HG02678 (cell line): Measurements from ENCODE around the gene CDC14A.
"Not testable (repeated sequence)": the region's sequence is repeated elsewhere in the genome, so short reads cannot be mapped to it uniquely, and the experiment has no call there.

ENCODE experiments used
- ATAC-seq: cut with Tn5 transposase; IDR thresholded peaks from one replicate; pipeline ENCODE4 v1.9.1; 2021; ENCODE audit warnings: mild to moderate bottlenecking, moderate library complexity; ENCODE audit not compliant: unreplicated experiment

The CDC14A gene

DNA sequence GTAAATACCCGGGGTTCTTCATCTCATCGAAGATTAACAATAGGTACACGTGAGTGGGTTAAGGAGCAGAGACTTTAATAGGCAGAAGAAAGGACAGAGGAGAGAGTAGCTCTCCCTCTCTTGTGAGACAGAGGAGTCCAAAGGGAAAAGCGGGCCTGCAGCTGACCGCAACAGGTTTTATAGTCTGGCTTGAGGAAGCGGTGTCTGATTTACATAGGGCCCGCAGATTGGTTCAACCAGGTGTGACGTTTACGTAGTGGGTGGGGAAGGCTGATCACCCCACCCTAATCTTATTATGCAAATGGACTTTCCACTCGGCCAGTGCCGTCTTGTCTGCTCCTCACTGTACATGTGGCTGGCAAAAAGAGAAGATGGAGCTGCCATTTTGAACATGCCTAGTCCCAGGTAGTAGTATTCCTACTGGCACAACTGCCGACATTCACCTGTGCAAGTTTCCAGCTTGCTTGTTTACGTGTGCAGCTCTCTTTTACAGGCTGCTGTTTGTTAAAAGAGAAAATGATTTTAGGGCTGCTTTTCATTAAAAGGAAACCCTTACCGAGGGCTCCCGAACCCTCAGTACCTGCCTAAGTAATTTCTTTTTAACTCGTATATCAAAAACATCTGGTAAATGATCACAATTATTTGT lies 10.6 kb downstream of the CDC14A start:
- ATAC-seq, result no peak

DNA sequence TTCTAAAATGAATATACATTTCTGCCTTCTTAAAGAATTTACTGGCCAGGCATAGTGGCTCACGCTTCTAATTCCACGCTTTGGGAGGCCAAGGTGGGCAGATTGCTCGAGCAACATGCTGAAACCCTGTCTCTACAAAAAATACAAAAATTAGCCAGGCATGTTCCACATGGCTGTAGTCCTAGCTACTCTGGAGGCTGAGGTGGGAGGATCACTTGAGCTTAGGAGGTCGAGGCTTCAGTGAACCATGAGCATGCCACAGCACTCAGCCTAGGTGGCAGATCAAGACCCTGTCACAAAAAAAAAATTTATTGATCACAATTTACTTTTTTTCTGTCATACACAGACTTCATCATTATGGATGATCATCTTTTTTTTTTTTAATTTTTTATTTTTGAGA lies 11.5 kb downstream of the CDC14A start:
- ATAC-seq, result no peak

DNA sequence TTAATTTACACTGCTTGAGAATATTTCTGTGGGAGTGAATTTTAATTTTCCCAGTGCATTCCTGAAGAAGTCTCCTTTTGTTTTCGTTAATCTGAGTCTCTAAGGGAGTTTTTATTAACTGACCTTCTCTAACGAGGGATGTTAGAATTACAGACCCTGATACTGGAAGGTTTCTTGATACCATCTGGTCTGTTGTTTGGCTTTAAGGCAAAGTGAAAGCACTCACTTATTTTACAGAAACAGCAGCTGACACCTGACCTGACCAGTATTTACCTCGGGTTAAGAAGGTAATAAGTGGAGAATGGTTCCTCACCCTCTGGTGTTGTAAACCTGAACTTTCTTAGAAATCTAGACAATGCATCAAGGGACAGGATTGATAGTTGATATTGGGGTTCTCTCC lies 12.4 kb downstream of the CDC14A start:
- peak; percentile 76 for ATAC-seq

DNA sequence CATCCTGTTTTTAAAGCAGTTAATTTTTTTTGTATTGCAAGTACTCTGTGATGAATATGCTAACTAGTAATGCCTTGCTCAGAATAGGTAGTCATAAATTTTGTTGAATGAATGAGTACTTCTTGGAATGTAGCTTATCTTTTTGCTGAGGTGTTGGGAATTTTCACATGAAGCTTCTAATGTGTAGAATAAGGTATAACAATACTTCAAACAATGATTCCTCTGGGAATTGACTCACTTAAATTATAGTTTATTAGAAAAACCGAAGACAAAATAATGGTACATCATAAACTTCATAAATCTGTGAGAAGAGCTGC lies 13.9 kb downstream of the CDC14A start:
- ATAC-seq, result no peak

DNA sequence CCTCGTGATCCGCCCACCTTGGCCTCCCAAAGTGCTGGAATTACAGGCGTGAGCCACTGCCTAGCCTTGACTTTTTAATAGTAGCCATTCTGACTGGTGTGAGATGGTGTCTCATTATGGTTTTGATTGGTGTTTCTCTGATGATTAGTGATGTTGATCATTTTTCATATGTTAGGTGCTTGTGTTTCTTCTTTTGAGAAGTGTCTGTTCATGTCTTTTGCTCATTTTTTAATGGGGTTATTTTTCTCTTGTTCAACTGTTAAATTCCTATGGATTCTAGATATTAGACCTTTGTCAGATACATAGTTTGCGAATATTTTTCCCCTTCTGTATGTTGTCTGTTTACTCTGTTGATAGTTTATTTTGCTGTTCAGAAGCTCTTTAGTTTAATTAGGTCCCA lies 17.0 kb downstream of the CDC14A start:
- not testable (repeated sequence) for ATAC-seq

DNA sequence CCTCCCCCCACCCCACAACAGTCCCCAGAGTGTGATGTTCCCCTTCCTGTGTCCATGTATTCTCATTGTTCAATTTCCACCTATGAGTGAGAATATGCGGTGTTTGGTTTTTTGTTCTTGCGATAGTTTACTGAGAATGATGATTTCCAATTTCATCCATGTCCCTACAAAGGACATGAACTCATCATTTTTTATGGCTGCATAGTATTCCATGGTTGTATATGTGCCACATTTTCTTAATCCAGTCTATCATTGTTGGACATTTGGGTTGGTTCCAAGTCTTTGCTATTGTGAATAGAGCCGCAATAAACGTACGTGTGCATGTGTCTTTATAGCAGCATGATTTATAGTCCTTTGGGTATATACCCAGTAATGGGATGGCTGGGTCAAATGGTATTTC lies 21.6 kb downstream of the CDC14A start:
- ATAC-seq, result not testable (repeated sequence)

DNA sequence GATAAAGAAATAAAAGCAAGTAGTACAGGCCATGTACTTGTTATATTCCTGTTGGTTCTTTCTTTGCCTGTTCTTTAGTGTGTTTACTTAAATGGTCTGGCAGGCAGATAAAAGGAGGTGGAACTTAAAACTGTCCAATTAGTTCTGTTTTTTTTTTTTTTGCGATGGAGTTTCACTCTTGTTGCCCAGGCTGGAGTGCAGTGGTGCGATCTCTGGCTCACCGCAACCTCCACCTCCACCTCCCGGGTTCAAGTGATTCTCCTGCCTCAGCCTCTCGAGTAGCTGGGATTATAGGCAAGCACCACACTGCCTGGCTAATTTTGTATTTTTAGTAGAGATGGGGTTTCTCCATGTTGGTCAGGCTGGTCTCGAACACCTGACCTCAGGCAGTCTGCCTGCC lies 24.6 kb downstream of the CDC14A start:
- ATAC-seq, result not testable (repeated sequence)

DNA sequence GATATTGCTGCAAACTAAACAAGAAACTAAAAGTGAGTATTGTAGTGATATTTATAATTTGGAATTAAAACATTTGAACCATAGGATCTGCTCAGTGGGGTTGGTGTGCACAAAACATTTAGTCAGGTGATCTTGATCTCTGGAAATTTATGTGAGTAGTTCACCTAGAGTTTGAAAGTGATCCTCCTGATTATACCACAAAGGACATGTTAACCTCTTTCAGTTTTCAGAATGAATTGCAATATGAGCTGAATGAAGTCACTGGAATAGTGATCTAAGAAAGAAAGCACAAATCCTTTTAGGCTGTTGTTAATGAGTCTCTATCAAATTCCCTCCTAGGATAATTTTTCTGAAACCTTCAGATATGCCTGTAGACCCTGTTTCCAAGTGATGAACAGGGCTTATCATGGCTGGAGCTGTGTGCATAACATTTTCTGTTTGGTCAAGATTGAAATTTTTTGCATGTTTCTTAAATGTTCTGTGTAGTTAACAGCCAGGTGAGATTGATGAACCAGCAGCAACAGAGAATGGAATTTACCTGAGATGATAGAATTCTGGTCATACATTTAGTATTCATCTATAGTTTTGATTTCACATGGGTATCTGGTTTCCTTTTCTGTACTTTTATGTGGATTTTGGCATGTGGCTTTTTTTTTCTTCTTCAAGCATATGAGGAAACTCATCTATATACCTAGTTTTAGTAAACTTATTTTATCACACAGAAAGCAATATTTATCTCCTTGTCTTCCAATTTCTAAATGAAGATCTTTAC lies 25.5 kb downstream of the CDC14A start:
- peak; percentile 95 for ATAC-seq

DNA sequence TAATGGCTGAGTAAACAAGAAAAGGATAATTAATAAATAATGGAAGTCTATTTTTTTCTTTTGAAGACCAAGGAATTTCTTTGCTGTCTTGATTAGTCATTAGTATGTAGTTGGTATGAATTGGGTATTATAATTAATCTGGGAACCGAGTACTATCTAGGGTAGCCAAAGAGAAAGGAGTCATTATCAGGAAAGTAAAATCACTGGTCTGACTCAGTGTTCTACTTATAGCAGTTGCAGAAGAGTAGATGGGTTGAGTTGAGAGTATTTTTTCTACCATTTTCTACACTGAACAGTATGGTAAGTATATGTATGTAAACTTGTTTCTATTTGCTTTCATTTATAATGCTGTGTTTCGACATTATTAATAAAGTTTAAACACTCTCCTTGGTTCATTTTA lies 26.6 kb downstream of the CDC14A start:
- ATAC-seq, result no peak

DNA sequence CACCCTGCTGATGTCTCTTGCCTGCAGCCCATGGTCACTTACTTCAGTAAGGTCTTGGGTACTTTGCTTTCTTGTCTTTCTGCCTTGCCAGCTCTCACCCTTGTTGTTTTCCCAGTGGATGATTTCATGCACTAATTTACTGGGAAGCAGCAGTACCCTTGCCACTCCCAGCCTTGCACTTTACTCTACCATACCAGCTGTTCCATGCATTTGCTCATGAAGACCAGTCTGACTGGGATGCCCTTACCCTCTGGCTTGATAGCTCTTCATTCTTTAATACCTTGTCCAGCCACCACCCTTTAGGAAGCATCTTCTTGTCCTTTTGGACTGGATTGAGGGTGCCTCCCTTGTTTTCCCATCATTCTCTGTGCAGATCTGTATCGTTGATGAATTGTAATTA lies 28.3 kb downstream of the CDC14A start:
- no peak for ATAC-seq

DNA sequence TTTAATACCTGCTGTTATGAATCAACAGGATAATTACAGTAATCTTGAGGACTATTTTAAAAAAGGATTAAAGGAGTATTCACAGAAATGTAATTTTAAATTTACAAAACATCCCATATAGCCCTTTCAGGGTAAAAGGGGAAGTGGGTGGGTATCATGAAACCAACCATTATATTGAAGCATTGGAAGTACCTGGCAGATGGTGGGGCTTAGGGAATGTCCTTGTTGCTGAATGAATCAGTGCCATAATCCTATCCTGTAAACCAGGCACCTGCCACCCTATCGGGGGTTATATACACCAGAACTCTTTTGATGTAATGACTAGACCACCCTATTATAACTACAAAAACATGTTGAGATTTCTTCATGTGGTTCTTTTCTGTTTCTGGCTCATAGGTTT lies 30.4 kb downstream of the CDC14A start:
- no peak for ATAC-seq

DNA sequence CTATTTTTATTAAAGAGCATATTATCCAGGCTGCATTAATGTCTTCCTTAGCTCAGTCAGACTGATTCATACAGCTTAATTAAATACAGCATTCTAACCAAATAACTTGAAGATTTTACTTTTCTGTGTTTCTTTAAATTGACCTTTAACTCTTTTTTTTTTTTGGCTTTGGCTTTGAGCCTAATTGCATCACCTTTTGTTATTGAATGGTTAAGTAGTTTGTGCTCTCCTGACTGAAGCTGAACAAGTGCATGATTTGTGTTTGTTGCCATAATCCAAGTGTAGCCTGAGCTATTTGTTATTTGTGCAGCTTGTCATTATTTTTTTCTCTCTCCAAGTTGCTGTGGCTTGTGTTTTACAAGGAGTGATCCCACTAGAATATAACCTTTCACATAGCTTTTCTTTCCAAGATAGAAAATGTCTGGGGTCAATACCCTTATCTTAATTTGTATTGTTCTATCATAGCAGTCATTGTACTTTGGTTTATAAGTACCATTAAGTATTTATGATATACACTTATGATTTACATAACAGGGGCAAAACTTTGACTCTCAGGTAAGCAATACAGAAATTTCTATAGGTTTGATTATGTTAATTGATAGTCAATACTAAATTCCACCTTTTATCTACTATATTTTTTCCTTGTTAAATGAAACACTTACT lies 31.6 kb downstream of the CDC14A start:
- ATAC-seq, result no peak

DNA sequence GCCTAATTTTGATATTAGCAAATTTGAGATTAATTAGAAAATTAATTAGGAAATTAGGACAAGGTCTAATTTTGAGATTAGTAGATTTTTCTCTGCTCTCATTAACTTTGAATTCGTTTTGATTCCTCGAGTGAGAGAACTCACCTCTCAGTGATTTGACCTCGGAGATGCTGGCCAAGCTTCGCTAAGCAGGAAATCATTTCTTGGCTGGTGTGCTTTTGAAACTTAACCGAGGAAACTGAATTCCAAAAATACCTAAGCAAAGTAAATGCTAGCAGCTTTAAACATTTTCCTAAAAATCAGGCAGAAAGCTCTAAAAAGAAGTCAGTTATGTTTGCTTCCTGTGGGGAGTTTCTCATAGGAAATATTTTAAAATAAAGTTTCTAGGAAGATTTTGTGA lies 34.9 kb downstream of the CDC14A start:
- ATAC-seq, result no peak

DNA sequence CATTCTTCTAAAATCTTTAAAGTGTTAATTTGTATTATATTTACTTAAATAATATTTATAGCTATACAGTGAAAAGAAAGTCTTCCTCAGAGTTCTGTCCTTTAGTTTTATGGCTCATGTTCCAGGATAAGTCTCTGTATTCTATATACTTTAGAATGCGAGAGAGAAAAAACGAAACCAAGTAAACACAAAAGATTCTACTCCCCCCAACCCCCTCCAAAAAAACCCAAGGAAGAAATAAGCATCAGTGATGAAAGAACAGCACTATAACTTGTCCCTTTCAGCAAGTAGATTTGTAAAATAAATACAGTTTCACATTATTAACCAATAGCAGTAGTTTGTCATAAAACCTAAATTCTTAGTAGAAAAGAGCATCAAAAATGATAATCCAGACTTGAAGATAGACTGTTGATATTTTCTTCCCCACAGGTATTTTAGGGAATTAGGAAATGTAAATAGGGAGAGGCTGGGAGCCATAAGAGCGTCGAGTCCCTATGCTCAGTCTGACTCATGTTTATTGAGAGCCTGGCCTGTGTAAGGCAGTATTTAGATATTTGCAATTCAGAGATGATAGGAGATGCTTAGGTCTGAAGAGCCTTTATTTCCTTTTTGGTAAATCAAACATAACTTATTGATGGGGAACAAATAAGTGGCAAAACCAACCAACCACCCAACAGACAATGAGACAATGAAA lies 35.5 kb downstream of the CDC14A start:
- ATAC-seq, result no peak

DNA sequence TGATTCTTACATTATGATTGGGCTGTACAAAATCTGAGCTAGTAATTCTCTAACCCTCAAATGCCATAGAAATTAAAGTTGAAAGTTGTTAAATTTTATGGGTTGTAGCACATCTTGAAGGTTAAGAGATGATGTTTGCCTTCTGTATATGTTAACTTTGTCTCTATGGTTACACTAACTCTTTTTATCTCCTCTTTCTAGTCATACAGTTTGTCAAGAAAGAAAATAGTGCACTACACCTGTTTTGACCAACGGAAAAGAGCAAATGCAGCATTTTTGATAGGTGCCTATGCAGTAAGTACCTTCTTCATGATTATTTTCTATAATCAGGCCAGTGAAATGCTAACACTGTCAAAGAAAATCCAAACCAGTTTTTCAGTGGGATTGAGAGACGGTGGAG lies 38.2 kb downstream of the CDC14A start:
- no peak for ATAC-seq

DNA sequence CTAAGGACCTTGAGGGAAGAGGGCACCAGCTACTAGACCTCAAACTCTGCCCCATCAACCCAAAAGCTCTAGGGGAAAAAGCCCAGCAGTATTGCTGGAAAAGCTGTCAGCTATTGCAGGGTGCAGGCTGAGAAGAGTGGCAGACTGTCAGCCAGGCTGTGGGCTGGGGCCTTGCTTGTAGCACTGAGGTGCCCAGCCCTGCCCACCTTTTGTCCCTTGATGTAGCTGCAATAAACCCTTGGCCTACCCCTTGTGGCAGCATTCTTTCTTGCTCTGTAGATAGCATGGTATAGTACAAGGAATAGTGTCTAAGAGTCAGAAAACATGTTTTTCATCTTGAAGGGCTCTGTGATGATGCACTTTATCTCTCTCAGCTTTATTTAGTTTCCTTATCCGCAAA lies 39.4 kb downstream of the CDC14A start:
- no peak for ATAC-seq

DNA sequence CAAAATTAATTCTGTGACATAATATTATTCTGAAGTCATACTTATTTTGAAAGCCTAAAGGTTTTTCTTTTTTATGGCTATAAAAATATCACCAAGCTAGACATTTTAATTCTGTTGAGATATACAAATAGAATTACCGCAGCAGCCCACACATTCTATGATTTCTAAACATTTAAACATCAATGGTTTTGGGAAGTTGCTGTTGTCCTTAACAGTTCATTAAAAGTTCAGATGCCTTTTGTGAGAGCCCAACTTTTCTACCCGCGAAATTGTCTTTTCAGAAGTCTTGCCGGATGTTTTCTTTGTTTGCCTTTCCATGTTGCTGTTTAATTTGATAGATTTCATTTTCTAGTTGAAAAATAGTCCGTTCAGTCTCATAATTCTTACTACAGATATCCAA lies 40.5 kb downstream of the CDC14A start:
- ATAC-seq, result no peak

DNA sequence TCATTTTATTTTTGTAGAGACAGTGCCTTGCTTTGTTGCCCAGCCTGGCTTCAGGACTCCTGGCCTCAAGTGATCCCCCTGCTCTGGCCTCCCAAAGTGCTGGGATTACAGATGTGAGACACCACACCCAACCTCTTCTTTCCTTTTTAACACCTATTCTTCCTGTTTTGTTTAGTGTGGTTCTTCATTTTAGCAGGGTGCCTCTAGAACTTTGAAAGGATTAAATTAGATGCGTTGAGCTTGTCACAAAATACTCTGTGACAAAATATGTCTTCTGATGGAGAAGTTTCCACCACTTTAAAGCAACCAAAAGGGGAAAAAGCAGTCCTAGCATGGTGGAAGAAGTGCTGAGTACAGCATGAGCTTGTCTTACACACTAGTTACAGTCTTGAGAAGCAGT lies 42.0 kb downstream of the CDC14A start:
- no peak for ATAC-seq

DNA sequence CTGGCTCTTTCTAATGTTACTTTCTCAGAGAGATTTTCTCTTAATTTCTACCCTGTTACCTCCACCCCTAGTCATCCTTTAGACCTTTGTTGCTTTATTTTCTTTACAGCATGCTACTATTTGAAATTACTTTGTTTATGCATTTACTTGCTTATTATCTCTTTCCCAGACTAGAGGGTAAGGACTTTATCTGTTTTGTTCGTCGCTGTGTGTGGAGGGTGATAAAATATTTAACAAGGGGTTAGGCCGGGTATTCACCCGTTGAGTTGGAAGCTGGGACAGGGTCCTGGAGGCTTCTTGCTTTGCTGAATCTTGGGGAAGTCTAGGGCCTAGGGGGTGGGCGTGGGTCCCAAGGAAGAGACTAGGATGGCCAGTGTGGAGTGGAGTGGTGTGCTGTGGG lies 43.6 kb downstream of the CDC14A start:
- ATAC-seq, result no peak

DNA sequence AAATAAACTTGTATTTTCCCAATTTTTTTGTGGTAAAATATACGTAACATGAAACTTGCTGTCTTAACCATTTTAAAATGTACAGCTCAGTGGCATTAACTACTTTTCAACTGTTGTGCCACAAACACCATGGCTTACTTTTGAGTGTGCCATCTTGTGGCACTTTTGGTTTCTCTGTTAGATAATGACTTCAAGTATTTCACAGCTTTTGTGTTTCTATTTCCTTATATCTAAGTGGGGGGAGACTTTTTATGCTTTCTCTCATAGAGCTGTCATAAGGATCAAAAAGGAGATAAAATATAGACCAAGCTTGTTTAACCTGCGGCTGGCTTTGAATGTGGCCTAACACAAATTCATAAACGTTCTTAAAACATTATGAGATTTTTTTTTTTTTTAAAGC lies 44.3 kb downstream of the CDC14A start:
- no peak for ATAC-seq

DNA sequence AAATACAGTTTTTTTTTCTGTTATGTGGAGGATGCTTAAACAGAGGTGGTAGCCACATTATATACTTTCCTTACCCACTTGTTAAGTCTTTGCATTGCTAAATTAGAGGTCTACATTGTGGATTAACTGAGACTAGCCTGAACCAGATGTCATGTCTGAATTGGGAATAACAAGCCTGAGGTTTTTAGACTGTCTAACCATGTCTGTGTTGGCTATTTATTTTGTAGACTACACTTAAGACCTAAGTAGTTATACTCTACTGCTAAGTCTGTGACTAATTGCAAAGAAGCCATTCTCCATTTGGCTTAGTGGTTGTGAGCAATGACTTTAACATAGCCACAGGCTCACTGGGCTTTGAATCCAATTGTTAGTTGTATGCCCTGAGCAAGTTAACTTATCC lies 45.4 kb downstream of the CDC14A start:
- no peak for ATAC-seq

DNA sequence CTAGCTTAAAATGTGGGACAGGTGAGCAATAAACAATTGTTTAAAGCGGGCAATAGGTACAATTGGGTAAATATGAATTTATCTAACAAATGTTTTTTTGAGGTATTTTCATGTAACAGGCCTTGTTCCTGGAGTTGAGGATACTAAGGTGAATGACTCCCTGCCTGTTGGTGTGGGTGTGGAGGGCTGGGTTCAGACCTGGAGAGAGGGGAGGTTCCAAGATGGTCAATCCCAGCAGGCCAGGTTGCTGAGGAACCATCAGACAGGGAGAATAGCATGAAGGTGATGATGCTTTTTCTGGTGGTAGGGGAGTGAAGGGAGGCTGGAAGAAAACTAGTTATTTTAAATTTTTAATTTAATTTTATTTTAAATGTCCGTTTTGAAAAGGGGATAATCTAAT lies 46.3 kb downstream of the CDC14A start:
- ATAC-seq, result no peak
